NOMO-1 treated with dmso at 0.1 percent for 144 hours (cell line): ENCODE measurements around the gene DNM1L.
"Not testable (repeated sequence)": the region's sequence is repeated elsewhere in the genome, so short reads cannot be mapped to it uniquely, and the experiment has no call there.

Source experiments
- DNase-seq: peaks from one replicate; lab custom pipeline; 2025; ENCODE audit not compliant: unreplicated experiment; lab: John Stamatoyannopoulos, UW

DNM1L gene

DNA sequence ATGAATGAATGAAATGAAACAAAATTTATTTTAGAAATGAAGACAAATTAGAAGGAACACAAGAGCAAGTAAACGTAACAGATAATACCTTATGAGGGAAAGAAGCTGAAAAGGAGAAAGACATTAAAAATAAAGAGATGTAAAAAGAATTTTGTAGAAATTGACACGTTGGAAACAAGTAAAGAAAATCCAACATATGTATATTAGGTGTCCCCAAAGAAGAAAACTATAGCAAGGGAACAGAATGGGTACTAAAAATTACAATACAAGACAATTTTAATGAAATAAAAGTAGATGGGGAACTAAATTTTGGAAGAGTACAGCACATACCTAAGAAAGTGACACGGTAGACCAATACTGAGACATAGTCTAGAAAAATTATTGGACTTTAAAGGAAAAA, 16.7 kb downstream of the DNM1L start:
- no peak for DNase-seq

DNA sequence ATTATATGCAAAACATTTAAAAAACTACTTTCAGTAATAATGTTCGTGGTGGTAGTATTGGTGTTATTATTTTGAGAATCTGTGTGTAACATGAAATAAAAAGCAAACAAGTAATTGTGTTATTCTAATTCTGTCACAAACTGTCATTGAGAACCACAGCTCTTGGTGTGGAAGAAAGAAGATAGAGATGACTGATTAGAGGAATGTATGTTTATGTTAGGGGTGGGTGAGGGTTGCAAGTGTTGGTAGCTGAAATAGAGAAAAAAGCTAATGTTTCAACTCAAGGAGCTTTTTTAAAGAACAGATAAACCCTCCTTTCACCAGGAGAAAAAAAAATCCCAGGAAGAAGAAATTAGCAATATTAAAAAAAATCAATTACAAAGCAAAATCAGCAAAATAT, 18.3 kb downstream of the DNM1L start:
- no peak for DNase-seq

DNA sequence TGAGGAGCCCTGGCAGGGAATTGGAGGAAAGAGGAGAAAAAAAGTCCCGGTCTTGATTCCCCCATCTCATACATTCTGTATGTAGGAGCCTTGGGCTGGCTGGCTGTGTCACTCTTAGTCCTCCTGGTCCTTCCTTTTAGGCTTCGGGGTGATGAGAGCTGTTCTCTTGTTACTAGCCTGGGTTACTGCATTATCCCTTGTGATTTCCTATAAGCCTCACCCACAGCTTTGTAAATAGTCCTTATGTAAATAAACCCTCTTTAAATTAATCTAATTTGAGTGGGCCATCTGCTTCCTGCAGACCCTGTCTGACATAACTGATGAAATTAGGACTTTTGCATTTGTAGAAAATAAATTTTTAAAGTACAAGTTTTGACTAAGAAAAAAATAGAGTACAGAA, 19.2 kb downstream of the DNM1L start:
- DNase-seq, result no peak

DNA sequence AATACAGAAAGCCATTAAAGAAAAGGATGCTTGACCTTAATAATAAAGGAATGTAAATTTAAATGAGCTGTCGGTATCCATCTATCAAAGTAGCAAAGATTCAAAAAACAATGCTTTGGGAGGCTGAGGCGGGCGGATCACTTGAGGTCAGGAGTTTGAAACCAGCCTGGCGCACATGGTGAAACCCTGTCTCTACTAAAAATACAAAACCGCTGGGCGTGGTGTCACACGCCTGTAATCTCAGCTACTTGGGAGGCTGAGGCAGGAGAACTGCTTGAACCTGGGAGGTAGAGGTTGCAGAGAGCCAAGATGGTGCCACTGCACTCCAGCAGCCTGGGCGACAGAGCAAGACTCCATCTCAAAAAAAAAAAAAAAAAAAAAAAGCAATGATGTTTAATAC, 20.3 kb downstream of the DNM1L start:
- not testable (repeated sequence) for DNase-seq

DNA sequence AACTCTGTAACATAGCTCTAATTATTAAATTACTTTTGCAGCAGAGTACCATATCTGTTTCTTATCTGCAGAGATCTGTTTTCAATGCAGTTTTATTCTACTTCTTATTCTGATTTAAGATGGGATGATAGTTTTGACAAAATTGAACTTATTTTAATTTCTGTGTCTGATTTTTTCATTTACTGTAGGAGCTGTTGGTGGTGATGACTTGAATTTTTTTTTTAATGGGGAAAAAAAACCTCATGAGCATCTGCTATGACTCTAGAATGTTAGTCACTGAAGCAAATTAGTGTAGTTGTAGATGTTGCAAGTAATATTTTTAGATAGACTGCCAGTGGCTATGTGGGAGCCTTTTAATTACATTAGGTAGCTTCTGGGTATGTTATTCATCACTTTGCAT, 23.4 kb downstream of the DNM1L start:
- DNase-seq, result no peak

DNA sequence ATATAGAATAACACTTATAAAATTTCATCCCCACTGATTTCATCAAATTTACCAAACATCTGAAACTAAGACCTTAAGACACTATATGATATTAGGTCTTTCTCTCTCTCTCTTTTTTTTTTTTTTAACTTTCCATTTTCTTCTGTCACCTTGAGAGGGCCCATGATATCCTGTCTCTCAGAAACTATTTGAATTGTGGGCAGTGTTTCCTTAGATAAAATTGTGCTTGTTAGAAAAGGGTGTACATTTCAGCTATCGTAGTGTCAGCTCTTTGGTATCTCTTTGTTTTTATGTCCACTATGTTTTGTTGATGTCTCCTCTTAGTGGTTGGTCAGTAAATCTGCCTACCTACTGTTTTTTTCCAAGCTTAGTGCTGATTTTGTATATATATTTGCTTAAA, 23.8 kb downstream of the DNM1L start:
- no peak for DNase-seq

DNA sequence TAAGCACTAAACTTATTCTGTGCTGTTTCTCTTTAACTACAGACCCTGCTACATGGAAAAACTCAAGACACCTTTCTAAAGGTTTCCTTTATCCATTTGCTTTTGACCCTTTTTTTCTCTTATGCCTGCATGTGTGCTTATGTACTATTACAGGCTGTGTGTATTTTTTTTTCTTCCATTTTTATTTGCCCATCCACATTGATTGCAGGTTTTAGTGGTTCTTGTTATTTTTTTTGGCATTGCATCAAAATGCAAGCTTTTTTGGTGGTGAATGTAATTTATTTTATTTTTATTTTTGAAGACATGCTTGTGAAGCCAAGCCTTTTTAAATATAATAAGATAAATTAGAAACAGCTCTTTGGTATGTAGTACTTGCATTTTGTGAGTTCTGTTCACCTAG, 26.7 kb downstream of the DNM1L start:
- DNase-seq, result no peak

DNA sequence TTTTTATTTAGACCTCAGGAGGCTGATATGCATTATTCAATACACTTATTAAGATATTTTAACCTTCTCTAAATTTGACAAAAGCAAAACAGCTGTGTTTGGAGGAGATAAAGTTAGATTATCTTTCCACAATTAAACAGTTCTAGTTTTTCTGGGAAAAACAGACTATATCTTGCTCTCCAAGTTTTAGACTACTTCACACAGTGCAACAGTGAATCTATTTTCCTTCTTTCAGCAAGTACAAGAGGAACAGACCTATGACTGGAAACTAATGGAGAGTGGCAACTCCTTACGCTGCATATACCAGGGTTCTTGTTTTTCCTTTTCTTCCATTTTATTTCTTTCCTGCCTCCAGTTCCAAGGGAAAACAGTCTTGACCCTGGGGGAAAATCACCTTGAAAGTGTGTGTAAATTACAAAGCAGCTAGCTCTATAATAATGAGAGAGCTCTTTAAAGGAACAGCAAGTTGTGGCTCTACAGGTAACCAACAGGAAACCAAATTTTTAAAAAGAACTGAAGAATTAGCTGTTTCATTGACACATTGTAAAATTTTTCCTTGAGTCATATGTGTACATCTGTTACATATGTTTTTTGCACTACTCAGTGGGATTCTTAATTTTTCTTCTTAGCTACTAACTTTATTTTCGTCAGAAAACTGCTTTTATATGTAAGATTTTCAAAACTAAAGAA, 27.4 kb downstream of the DNM1L start:
- DNase-seq, result no peak

DNA sequence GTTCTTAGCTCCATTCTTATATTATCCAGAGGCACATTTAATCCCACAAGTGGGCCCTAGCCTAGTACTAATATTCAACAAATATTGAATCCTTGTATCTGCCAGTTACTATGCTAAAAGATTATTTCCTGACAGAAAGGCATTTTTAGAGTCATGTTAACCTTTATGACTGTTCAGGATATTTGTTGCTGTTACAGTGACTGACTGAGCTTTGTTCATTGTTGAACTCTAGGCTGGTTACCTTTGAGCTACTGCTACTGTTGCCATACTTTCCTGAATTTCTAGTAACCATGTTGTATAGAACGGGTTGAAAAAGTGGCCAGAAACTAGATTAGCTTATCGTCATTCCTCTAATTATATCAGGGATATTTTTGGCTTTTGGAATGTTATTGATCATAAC, 29.8 kb downstream of the DNM1L start:
- DNase-seq, result no peak

DNA sequence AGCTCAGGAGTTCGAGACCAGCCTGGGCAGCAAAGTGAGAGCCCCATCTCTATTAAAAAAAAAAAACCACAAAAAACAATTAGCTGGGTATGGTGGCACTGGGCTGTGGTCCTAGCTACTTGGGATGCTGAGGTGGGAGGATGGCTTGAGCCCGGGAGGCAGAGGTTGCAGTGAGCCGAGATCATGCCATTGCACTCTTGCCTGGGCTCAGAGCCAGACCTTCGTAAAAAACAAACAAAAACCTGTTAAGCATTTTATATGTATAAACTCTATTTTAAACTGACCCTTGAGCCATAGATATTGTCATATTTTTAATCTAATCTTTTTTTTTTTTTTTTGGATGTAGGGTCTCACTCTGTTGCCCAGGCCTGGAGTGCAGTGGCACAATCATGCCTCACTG, 35.7 kb downstream of the DNM1L start:
- no peak for DNase-seq

DNA sequence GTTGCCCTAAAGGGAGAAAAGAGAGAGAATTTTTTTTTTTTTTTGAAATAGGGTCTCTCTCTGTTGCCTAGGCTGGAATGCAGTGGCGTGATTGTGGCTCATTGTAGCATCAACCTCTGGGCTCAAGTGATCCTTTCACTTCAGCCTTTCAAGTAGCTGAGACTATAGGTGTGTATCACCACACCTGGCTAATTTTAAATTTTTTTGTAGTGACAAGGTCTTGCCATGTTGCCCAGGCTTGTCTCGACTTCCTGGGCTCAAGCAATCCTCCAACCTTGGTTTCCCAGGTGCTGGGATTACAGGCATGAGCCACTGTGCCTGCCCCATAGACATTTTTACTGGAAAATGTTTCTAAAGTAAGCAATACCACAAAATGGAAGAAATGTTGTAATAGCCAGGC, 39.8 kb downstream of the DNM1L start:
- DNase-seq, result no peak

DNA sequence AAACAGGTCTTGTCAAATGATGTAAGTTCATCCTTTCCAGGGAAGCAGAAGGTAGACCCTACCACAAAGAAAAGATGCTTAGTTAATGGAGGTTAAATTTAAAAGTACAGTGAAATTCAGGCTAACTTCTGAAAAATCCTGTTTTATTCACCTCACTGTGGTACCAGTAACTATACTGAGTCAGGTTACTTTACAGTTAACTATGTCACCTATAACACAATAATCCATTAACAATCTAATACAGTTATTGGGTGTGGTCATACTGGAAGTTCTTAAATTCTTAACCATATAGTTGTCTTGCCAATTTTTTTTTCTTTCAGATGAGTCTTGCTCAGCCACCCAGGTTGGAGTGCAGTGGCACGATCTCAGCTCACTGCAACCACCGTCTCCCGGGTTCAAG, 46.2 kb downstream of the DNM1L start:
- not testable (repeated sequence) for DNase-seq

DNA sequence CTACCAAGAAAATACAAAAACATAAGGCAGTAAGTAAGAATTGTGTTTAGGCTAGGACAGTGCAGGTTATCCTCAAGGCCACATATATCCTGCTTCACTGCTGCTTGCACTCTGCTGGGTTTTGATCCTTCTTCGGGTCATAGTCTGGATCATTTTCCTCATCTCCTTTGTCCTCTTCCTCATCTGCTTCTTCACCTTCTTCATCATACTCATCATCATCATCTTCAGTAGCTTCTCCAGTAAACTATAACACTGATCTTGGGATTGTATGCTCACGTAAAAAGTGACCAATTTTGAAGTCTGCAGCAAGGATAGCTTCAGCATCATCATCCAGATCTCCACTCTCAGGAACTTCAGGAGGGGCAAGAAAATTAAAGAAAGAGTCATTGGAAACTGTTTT, 47.2 kb downstream of the DNM1L start:
- DNase-seq, result no peak

DNA sequence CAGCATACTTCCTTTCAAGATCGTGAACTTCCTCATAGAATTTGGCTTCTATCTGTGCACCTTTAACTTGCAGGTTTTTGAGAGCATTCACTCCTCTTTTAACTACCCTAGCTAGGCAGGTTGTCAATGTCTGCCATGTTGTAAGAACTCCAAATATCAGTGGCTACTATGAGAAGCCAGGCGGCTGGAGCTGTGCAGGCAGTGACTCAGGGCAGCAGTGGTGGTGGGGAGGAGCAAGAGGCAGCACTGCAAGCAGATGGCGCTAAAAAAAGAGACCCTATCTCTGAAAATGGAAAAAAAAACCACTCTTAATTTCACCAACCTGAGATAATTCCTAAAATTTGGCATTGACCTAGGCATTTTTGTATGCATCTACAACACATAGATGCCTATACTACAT, 48.1 kb downstream of the DNM1L start:
- no peak for DNase-seq

DNA sequence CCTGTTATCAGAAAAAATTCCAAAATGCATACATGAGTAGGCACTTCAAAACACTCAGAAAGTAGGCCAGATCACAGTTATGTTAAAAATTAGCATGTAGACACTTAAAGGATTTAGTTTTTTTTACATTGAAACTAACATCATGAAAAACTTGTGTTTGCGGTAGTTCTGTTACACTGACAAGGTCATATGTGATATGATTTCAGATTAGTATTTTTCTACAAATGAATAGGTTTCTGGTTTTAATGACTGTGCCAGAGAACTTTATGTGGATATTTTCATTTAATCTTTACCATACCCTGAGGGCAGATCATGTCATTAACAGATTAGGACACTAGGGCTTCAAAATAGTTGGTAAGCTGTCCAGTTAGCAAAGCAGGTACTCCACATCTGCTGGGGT, 55.9 kb downstream of the DNM1L start:
- DNase-seq, result no peak

DNA sequence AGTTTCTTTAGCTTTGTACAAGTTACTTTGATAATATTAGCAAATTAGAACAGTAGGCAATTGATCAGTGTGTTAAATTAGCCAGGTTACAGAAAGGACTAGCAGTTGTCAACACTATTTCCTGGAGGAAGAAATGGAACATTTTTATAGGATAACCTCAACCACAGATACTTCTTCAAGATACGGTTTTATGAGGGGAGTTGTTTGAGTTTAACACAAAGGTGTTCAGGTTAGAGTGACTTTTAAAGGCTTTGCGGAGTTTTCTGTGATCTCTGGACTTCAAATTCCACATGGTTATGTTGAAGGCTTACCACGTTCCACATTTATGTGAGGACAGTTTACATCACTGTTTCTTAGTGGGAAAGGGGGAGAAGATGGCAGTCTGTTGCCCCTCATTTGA, 57.3 kb downstream of the DNM1L start:
- DNase-seq, result no peak

DNA sequence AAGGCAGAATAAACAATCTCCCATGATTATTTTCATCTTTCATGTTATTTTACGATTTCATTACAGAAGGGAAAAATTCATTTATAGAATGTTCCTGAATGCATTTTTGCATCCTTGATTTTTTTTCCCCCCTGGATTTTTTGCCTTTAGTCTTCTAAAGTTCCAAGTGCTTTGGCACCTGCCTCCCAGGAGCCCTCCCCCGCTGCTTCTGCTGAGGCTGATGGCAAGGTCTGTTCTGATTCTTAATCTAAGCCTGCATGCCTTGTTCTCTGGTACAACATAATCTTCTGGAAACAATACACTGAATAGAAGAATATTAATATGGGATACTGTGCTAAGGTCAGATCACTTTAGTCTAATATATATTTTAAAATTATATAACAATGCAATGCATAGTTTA, 58.6 kb downstream of the DNM1L start:
- DNase-seq, result no peak

DNA sequence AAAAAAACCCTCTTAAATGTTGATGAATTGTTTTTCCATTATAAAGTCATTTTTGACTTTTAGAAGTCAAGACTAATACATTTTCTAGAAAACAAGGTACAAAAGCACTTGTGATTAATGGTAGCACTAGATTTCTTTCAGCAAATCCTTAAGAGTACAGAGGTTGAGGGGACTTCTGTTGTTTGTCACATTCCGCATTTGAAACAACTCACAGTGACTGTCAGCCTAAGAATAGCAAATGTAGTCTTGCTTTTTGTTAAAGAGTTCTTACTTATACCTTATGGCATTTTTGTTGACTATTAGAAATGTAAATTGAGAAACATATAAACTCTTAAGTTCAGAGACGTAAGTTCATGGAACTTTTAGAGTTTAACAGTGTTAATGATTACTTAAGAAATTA, 60.2 kb downstream of the DNM1L start:
- no peak for DNase-seq

DNA sequence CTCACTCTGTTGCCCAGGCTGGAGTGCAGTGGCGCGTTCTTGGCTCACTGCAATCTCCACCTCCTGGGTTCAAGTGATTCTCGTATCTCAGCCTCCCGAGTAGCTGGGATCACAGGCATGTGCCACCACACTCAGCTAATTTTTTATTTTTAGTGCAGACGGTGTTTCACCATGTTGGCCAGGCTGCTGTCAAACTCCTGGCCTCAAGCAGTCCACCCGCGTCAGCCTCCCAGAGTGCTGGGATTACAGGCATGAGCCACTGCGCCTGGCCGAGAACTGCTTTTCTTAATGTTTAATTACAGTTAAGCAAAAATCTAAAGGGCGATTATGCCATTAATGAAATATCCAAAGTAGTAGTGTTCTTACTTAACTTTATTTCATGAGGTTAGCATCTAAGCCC, 63.0 kb downstream of the DNM1L start:
- DNase-seq, result no peak

DNA sequence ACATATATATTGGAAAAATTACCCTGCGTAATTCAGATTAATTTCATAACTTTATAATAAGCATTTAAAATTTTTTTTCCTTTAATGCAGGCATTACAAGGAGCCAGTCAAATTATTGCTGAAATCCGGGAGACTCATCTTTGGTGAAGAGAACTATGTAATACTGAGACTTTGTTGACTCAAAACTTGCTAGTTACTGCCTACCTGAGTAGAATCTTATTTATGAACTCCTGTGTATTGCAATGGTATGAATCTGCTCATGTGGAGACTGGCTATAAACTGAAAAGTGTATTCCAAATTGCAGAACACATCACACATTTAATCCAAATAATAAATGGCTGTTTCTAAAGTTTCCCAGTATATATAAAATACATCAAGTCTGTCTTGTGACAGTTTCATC, 64.2 kb downstream of the DNM1L start:
- no peak for DNase-seq

DNA sequence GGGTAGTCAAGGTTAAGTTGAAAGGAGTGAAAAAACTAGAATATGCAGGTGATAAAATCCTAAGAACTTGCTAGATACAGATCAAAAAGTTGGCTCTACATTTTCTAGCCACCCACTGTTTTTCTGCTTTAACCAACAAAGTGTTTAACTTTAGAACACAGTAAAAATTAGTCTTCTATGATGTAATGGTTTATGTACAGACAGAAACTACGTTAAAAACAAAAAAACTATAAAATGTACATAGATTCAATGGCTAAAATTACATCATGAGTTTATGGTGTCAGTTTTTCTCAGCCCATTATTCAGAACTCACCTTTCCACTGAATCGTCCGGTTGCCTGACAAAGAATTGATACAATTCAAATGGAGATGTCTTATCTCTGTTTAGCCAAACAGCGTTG, 74.5 kb downstream of the DNM1L start:
- no peak for DNase-seq

DNA sequence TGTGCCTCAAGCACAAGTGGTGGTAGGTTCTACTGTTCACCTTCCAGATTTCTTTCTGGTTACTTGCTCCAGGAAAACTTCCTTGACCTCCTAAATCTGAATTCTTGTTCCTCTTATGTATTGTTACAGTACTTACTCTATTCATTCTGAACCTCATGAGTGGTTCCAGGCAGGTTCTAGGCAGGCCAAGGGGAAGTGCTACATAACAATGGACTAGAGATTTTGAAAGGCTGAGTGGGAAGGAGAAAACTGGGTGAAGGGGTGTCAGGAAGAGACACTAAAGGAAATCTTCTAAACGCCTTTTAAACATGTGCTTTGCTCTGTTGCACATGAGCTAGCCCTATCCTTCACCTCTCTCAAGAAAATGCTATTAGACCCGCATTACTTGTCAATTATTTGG, 75.0 kb downstream of the DNM1L start:
- peak; percentile 23 for DNase-seq

DNA sequence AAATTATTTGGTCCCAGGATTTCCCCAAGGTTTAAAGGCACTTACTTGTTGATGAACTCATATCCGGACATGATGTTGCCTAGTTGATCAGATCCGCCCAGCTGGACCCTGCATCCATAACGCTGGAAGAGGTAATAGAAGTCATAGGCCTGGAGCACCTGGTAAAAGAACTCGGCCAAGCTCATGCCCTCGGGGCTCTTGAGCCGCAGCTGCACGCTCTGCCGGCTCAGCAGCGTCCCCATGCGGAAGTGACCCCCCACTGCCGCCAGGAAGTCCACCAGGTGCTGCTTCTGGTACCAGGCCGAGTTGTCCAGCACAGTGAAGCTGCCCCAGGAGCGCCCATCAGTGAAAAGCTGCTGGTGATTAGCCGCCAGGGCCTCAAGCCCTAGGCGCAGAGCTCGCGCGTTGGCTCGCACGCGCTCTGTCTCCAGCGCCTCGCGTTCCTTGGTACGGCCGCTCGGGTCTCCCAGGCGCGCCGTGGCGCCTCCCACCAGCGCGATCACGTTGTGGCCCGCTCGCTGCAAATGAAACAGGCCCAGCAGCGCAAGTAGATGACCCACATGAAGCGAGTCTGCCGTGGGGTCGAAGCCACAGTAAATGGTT, 76.1 kb downstream of the DNM1L start:
- peak; percentile 65 for DNase-seq
